C4-2B (cell line): ENCODE results near the gene CA11.

Source experiments
- ZFX ChIP-seq: fragments of 450-650 bp; IDR thresholded peaks from 2 replicates; pipeline ENCODE4 v1.6.1; 2017
- TF ChIP-seq, protein P1 (sequence below): fragments of 450-650 bp; conservative IDR thresholded peaks from 2 replicates; pipeline ENCODE4 v1.5.1; 2017; ENCODE audit warnings: mild to moderate bottlenecking

DNA sequence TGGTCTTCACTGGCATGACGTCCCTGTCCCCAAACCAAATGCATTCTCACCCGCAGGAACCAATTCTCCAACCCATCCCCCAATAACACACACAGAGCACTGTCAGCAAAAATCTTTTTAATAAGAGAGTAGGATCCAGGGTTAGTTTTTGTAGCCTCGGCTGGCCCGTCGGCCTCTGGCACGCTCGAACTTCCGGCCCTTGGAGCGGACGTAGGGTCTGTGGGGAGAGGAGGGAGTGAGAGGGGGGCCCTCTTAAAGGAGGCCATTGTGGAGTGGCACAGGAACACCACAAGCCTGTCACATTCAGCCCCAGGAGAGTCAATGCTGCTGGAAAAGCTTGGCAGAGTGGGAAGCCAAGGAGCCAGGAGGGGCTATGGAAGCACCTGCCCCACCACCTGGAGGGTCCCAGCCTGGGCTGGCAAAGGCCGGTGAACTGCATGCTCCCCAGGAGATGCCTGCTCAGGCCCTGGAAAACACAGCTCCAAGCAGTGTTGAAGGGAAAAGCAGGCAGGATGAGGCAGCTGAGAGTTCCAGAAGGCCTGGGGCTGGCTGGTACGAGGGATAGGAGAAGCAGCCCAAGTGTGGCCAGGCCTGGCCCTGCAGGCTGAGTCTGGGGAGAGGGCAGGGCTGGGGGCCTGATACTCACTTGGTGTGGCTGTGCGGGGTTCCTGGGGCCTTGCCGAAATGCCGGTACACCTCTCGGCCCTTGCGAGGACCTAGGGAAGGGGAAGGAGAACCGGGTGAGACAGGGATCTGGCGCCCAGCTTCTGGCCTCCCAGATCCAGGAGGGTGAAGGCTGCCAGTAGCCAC lies 30.6 kb downstream of the CA11 start:
- TF ChIP-seq, protein P1, sequence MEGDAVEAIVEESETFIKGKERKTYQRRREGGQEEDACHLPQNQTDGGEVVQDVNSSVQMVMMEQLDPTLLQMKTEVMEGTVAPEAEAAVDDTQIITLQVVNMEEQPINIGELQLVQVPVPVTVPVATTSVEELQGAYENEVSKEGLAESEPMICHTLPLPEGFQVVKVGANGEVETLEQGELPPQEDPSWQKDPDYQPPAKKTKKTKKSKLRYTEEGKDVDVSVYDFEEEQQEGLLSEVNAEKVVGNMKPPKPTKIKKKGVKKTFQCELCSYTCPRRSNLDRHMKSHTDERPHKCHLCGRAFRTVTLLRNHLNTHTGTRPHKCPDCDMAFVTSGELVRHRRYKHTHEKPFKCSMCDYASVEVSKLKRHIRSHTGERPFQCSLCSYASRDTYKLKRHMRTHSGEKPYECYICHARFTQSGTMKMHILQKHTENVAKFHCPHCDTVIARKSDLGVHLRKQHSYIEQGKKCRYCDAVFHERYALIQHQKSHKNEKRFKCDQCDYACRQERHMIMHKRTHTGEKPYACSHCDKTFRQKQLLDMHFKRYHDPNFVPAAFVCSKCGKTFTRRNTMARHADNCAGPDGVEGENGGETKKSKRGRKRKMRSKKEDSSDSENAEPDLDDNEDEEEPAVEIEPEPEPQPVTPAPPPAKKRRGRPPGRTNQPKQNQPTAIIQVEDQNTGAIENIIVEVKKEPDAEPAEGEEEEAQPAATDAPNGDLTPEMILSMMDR: no peak
- TF ChIP-seq ZFX: no peak
